Measurements from ENCODE around the gene ERC1. TPM values are rescaled to one million over a fixed set of nuclear protein-coding genes. Genes with fewer than 3 reads are reported as not detected.

Gene ERC1
- total and polyA plus RNA-seq, 8 donors, result 34.9 to 64.9 (median 40.8) TPM

DNA sequence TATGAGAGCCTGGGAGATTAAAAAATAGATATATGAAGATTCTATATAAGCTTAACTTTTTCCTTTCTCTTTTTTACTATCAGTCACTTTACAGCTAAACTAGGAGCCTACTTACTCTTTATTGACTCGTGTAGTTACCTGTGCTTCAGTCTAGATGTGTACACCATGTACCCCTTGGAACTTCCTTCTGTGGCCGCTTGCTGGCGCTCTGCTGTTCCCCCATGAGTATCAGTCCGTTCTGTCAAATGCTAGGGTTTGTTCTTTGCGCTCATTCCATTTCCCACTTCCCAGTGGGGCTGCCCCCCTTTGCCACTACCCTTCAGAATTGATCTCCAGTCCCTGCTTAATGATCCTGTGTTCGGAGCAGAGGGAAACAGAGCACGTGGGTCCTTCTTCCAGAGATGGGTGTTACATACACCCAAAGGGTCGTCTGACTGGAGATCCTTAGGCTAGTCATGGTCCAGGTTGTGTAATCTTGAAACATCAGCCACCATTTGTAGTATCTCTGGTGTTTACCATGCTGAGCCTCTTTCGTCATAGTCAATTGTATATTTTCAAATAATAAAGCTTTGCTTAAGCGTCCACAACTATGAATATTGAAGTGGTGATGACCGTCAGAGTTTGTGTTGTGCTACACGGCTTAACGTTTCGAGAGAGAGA lies 443.4 kb downstream of the ERC1 start:
- no peak for TF ChIP-seq CTCF (IDR thresholded peaks at IDR 0.05)
- Histone ChIP-seq H3K36me3 (no peaks in the 10 kb centered on the region), H3K27me3 (no peaks in the 10 kb centered on the region), H3K4me1 (peaks cover 0 to 7% of the 10 kb centered on the region in 2 donors), H3K9me3 (no peaks in the 10 kb centered on the region), H3K4me3 (no peak overlapping the region), H3K27ac (no peak overlapping the region)
- no peak for ATAC-seq
- intact Hi-C loops (cut with DNase I), result no loop called here
- DNase-seq, result no peak

GRCh38 chr12:1435044-1435443 lies 444.0 kb downstream of the ERC1 start:
- peaks cover 0 to 7% of the 10 kb centered on the region in 2 donors for H3K4me1 ChIP-seq
- H3K27ac ChIP-seq, result no peak overlapping the region
- DNase-seq (no peak), ATAC-seq (no peak)
- no peaks in the 10 kb centered on the region for H3K36me3 ChIP-seq
- H3K9me3 ChIP-seq, result no peaks in the 10 kb centered on the region
- no peaks in the 10 kb centered on the region for H3K27me3 ChIP-seq
- no peak for TF ChIP-seq CTCF (IDR thresholded peaks at IDR 0.05)
- intact Hi-C loops (cut with DNase I), result no loop called here
- H3K4me3 ChIP-seq, result no peak overlapping the region

- Histone ChIP-seq H3K36me3 (no peaks in the 10 kb centered on the region), H3K27me3 (no peaks in the 10 kb centered on the region), H3K4me1 (peaks cover 0 to 7% of the 10 kb centered on the region in 2 donors), H3K9me3 (no peaks in the 10 kb centered on the region), H3K27ac (no peak overlapping the region), H3K4me3 (no peak overlapping the region)
- peak; percentile 31 for ATAC-seq
- DNase-seq, result no peak
- intact Hi-C loops (cut with DNase I), result no loop called here
- no peak for TF ChIP-seq CTCF (IDR thresholded peaks at IDR 0.05)
Measured at GRCh38 chr12:1435456-1435855, 444.4 kb downstream of the ERC1 start.

DNA sequence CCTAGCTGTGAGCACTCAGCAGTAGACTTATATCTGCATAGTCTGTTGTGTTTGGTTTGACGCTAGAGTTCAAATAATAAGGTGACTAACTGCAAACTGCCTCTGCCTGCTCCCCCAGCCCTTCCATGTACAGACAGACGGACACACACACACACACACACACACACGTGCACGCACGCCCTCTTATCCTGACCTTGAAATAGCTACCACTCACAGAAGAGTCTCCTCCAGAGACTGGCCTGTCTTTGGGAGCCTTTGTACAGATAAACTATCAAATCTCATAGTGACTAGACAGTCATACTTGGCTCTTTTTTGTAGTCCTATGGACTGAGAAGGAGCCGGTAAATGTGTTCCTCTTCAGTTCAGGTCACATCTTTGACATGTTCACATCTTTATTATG lies 445.0 kb downstream of the ERC1 start:
- DNase-seq, result no peak
- no peak overlapping the region for H3K27ac ChIP-seq
- no peaks in the 10 kb centered on the region for H3K27me3 ChIP-seq
- H3K4me1 ChIP-seq, result peaks cover 0 to 7% of the 10 kb centered on the region in 2 donors
- intact Hi-C loops (cut with DNase I), result no loop called here
- H3K4me3 ChIP-seq, result no peak overlapping the region
- no peak for TF ChIP-seq CTCF (IDR thresholded peaks at IDR 0.05)
- no peaks in the 10 kb centered on the region for H3K36me3 ChIP-seq
- no peaks in the 10 kb centered on the region for H3K9me3 ChIP-seq
- ATAC-seq, result no peak

DNA sequence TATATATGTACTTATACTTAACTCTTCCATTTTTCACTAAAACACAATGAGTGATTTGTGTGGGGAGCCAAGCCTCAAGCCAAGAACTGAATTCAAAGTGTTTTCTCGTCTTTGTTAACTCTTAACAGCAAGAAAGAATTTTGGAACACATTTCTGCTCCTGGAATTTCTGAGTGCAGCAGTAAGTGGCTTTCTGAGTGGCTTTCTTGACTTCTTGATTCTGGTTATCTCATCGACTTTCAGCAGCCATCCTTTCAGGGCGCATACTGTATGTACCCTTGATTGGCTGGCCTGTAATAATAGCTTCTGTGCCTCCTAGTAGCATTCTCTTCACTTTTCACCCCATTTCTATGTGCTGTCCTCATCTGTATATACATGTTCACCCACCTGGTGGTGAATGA lies 446.0 kb downstream of the ERC1 start:
- DNase-seq (peak in 1 of 4 donors; percentile 18), ATAC-seq (peak; percentile 62)
- H3K4me1 ChIP-seq, result peaks cover 0 to 7% of the 10 kb centered on the region in 2 donors
- intact Hi-C loops (cut with DNase I), result no loop called here
- TF ChIP-seq CTCF (IDR thresholded peaks at IDR 0.05), result no peak
- no peaks in the 10 kb centered on the region for H3K9me3 ChIP-seq
- no peak overlapping the region for H3K4me3 ChIP-seq
- H3K27ac ChIP-seq, result no peak overlapping the region
- no peaks in the 10 kb centered on the region for H3K27me3 ChIP-seq
- no peaks in the 10 kb centered on the region for H3K36me3 ChIP-seq
